ENCODE results near the gene SIDT1.

DNA sequence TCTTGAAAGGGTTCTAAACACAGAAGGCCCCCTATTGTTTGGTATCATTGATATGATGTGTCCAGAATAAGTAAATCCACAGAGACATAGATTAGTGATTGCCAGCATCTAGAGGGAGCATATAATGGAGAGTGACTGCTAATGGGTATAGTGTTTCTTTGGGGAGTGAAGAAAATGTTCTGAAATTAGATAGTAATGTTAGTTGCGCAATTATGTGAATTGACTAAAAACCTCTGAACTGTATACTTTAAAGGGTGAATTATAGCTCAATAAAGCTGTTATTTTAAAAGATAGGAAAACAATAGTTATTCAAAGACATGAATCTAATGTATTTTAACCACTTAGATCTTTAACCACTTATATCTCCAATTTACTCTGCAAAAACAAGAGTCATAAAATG lies 23.4 kb upstream of the SIDT1 start:
- TF ChIP-seq, protein P1, sequence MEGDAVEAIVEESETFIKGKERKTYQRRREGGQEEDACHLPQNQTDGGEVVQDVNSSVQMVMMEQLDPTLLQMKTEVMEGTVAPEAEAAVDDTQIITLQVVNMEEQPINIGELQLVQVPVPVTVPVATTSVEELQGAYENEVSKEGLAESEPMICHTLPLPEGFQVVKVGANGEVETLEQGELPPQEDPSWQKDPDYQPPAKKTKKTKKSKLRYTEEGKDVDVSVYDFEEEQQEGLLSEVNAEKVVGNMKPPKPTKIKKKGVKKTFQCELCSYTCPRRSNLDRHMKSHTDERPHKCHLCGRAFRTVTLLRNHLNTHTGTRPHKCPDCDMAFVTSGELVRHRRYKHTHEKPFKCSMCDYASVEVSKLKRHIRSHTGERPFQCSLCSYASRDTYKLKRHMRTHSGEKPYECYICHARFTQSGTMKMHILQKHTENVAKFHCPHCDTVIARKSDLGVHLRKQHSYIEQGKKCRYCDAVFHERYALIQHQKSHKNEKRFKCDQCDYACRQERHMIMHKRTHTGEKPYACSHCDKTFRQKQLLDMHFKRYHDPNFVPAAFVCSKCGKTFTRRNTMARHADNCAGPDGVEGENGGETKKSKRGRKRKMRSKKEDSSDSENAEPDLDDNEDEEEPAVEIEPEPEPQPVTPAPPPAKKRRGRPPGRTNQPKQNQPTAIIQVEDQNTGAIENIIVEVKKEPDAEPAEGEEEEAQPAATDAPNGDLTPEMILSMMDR (IDR thresholded peaks at IDR 0.05): no peak
- TF ChIP-seq EZH2 (IDR thresholded peaks at IDR 0.05): no peak

Measured in neural progenitor cell (in vitro differentiated cells).